ENCODE data around the gene TMEM80.

DNA sequence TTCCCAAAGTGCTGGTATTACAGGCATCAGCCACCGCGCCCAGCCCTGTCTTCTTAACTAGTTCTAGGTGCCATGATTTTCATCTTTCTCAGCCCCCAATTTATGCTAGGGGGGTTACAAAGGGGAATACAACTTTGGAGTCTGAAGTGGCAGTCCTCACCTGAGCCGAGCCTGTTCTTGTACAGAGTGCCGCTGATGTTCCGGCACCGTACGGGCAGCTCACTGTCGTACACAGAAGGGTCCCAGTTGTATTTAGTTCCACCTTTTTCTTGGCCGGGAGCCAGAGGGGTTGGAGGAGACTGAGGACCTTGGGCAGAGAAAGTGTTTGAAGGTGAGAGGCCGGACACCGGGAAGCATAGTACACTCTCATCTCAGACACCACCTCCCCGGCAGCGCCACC is 7.9 kb upstream of the TMEM80 start:
- TF ChIP-seq, protein P1, sequence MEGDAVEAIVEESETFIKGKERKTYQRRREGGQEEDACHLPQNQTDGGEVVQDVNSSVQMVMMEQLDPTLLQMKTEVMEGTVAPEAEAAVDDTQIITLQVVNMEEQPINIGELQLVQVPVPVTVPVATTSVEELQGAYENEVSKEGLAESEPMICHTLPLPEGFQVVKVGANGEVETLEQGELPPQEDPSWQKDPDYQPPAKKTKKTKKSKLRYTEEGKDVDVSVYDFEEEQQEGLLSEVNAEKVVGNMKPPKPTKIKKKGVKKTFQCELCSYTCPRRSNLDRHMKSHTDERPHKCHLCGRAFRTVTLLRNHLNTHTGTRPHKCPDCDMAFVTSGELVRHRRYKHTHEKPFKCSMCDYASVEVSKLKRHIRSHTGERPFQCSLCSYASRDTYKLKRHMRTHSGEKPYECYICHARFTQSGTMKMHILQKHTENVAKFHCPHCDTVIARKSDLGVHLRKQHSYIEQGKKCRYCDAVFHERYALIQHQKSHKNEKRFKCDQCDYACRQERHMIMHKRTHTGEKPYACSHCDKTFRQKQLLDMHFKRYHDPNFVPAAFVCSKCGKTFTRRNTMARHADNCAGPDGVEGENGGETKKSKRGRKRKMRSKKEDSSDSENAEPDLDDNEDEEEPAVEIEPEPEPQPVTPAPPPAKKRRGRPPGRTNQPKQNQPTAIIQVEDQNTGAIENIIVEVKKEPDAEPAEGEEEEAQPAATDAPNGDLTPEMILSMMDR (IDR thresholded peaks at IDR 0.05): no peak
- no peak for TF ChIP-seq POLR2AphosphoS5 (IDR thresholded peaks at IDR 0.05)
